Fibroblast of lung (primary cell): ENCODE results near the gene ADGRB3.

Experiments
- EZH2 ChIP-seq: IDR thresholded peaks from 2 replicates; pipeline ENCODE4 v1.5.1; 2012; ENCODE audit warnings: low read length, control low read depth, mild to moderate bottlenecking; ENCODE audit errors: missing control alignments
- TF ChIP-seq, protein P1 (sequence below), 2 donors: IDR thresholded peaks in 1 of 2; conservative IDR thresholded peaks in 1 of 2; 1 replicate in 1 of 2; 2 replicates in 1 of 2; pipeline ENCODE4 v1.5.1; 2011 to 2012; ENCODE audit warnings: low read length in 2 of 2, control low read depth in 1 of 2, inconsistent platforms in 1 of 2, low read depth in 1 of 2, mild to moderate bottlenecking in 1 of 2

GRCh38 chr6:69422020-69422419 is 786.9 kb downstream of the ADGRB3 start:
- TF ChIP-seq, protein P1, sequence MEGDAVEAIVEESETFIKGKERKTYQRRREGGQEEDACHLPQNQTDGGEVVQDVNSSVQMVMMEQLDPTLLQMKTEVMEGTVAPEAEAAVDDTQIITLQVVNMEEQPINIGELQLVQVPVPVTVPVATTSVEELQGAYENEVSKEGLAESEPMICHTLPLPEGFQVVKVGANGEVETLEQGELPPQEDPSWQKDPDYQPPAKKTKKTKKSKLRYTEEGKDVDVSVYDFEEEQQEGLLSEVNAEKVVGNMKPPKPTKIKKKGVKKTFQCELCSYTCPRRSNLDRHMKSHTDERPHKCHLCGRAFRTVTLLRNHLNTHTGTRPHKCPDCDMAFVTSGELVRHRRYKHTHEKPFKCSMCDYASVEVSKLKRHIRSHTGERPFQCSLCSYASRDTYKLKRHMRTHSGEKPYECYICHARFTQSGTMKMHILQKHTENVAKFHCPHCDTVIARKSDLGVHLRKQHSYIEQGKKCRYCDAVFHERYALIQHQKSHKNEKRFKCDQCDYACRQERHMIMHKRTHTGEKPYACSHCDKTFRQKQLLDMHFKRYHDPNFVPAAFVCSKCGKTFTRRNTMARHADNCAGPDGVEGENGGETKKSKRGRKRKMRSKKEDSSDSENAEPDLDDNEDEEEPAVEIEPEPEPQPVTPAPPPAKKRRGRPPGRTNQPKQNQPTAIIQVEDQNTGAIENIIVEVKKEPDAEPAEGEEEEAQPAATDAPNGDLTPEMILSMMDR (conservative IDR thresholded peaks at IDR 0.05 in 1 of 2, IDR thresholded peaks at IDR 0.05 in 1 of 2; ENCODE audit: low read depth in 1 of 2, low read length in 2 of 2), result no peak
- TF ChIP-seq EZH2, result no peak
